Hematopoietic multipotent progenitor cell treated with erythropoietin and hydrocortisone succinate and interleukin-3 and kit ligand, for 8 days (in vitro differentiated cells): ENCODE measurements around the gene MAPK8IP1.

Experiments
- DNase-seq: peaks from one replicate; pipeline ENCODE4 v3.0.0-alpha.2; 2015

The MAPK8IP1 gene

GRCh38 chr11:45927684-45928413, 42.4 kb downstream of the MAPK8IP1 start:
- no peak for DNase-seq

DNA sequence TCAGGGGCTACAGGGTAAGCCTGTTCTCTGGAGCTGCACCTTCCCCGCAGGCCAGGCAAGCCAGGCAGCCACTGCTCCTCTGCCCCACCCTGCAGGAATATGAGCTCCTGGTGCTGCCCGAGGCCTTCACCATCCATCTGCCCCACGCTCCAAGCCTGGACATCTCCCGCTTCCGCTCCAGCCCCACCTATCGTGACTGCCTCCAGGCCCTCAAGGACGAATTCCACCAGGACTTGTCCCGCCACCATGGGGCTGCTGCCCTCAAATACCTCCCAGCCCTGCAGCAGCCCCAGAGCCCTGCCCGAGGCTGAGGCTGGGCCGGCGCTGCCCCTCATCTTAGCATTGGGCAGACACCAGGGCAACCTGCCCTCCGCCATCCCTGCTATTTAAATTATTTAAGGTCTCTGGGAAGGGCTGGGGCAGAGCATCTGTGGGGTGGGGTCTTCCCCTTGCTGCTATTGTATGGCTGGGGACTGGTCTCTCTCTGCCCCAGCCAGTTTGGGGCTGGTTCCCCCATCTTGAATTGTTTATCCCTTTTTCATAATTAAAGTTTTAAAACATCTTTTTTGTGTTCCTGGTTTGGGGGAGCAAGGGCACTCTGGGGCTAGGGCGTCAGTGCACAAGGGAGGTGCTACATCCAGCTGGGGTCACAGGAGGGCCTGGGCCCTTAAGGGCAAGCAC, 43.2 kb downstream of the MAPK8IP1 start:
- no peak for DNase-seq

DNA sequence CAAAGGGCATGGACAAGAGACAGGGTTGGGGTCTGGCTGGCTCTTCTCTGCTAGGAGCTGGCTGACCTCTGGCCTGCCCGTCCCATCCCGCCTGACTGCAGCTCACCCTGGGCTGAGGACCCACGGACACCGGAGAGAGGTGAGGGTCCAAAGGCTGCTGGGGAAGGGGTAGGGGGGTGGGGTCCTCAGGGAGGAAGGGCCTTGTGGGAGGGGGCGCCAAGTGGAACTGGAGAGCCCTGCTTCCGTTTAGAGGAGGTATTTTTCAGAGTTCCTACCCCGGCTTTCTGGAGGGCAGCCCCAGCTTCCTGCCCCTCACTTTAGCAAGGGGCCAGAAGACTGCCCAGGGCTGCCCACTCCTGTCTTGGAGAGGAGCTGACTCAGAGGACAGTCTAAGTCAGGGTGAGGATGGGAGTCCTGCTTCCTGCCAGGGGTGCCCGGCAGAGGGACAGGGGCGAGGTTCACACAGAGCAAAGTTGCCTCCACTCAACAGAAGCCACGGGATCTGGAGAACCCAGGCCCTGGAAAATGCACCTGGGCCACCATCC, 44.1 kb downstream of the MAPK8IP1 start:
- no peak for DNase-seq

- DNase-seq: peak; percentile 37
Measured at GRCh38 chr11:45930031-45930794, 44.8 kb downstream of the MAPK8IP1 start.

DNA sequence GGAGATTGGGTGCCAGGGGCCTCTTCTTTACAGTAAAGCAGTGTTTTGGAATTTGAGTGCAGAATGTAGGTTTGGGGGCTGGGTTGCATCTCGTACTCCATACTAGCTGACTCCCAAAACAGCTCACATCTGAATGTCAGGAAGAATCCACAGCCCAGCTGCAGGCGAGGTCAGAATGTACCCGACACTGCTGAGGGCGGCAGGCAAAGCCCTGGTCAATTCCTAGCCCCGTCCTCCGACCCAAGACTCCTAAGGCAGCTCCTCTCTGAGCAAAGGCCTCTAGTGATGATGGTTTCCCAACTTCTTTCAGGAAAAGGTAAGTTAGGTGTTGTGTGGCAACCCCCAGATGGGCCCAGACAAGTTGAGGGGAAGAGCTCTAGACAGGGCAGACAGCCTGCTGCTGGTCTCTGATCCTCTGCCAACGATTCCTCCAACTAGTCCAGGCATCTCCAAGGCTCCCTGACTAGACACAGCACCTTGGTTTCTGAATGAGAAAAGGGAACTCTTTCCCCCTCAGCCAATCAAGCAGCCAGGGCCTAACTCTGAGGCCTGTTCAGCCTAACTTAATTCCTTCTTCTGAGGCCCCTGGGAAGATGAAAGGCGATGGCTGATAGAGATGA, 45.6 kb downstream of the MAPK8IP1 start:
- no peak for DNase-seq

GRCh38 chr11:45931739-45932138, 46.3 kb downstream of the MAPK8IP1 start:
- DNase-seq: no peak

DNA sequence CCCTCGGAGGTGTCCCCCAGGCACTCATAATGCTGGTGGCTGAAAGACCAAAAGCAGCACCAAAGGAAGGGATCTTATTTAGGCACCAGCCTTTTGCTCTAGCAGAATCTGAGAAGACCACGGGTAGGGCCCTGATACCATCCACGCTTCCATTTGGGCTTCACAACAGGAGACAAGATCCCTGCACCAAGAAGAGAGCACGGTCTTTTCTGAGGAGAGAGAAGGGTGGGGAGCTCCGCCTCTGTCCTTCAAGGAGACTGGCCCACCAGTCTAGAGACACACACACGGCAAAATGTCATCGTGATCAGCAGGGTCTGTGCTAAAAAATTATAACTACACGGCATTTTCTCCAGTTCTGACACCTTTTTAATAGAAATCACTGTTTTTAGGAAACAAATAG, 46.8 kb downstream of the MAPK8IP1 start:
- DNase-seq: no peak

GRCh38 chr11:45933131-45933831, 47.8 kb downstream of the MAPK8IP1 start:
- no peak for DNase-seq

DNA sequence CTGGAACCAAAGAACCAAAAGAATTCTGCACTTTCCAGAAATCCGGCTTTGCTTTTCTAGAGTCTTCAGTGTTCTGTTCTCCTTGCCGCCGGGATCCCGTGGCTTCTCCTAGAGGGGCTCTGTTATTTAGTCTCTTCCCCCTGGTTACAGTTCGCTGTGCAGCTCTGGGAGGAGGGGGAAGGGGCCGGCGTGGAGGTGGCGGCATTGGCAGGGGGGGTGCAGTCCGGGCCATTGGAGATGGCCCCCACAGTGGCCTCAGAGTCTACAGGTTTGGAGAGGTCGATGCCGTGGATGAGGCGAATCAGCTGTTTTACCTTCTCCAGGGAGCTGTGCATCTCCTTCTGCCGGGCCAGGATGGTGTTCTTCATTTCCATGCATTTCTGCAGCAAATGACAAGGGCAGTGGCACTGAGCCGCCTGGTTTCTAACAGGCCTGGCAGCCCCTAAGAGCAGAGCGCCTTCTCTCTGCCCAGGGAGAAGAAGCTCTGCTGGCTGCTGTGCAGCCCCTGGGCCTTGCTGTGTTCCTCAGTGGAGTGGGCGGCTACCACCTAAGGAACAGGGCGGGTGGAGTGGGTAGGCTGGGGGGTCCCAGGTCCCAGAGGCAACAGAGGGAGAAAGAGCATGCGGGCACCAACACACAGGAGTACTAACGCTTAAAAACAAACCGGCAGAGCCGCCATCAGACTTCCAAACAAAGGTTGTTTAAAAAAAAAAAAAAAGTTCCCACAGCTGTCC, 48.6 kb downstream of the MAPK8IP1 start:
- DNase-seq: no peak

DNA sequence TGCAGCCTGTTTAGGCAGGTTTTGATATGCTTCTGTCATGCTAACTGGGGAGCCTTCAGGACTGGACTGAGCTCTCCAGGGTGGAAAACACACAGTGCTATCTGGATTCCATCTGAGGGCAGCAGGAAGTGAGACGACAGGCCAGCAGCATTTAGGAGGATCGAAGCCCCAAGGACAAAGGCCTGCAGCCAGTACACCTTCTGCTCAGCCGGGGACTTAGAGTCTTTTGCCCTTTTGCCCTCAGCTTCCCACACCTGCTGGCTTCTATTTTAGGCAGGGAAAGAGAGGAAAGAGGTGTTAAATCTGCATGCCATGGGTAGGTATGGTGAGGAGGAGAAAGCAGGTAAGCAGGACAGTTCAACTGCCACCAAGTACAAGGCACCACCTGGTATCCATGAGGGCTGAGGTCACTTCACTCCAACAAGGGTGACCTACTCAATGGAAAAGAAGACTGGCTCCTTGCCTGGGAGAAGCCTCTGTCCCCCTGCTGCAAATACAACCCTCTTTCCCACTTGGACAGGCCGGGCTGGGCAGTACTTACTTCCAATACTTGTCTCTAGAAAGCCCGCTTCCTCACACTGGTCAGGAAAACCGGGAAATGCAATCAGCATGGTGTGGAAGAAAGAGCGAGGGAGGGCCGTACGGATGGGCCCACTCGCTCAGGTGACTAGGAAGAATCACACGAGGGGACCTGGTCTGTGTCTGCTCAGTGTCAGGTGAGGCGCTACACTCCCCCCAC, 49.3 kb downstream of the MAPK8IP1 start:
- DNase-seq: no peak

DNA sequence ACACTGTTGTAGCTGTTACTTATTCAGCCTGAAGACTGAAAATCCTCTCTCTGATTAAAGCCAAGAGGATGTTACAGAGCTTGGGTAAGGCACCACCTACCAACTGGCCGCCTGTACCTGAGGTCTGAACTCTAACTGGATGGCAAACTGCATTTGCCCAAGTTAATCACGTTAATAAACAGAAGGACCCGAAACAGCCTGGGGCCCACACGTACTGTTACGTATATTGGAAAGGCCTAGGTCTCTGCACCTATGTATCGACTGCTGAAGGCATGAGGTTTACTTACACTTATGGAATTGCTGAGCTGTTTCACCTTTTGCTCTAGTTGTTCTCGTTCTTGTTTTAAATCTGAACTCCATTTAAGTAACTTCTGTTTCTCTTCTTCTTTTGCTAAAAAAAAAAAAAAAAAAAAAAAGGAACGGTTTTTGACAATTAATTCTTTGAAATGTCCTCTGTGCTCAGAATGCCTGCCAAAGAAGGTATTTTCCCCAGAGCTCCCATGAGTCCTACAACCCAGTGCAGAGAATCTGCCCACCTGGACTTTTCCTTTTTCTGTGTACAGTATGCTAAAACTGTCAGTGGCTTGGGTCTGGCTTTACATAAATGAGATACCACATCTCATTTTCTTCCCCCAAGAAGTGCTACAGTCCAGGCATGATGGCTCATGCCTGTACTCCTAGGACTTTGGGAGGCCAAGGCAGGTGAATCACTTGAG, 50.1 kb downstream of the MAPK8IP1 start:
- DNase-seq: no peak

- no peak for DNase-seq
Measured at GRCh38 chr11:45936511-45937054, 51.1 kb downstream of the MAPK8IP1 start.

DNA sequence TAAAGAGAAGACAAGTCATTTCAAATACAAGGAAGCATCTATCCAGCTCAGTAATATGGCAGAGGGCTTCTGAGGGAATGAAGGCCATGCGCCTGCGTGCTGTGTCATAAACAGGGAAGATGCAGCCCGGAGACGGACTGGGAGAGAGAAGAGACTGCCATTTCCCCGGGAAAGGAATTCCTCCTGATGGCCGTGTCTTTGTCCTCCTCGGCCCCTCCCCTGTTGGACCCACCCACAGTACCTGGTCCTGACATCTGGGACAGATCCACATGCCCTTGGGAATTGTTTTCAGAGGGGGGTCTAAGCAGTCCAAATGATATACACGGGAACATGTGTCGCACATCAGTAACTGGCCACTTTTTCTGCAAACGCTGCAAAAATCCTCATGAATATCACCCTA, 52.5 kb downstream of the MAPK8IP1 start:
- DNase-seq: no peak

DNA sequence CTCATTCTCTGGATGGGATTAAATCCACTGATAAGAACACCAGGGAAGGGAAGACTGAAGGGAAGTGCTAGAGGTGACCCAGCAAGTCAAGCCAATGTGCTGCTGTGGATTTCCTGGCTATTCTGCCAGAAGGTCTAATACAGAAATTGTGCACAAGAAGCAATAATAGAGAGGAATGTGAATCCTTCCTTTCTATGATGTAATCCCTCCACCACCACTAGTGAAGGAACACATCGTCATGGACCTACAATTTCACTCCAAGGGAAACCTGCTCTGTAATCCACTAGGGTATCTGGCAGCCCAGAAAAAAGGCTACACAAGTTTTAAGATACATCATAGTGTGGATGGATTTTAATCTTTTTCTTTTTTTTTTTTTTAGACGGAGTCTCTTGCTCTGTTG, 54.4 kb downstream of the MAPK8IP1 start:
- no peak for DNase-seq

DNA sequence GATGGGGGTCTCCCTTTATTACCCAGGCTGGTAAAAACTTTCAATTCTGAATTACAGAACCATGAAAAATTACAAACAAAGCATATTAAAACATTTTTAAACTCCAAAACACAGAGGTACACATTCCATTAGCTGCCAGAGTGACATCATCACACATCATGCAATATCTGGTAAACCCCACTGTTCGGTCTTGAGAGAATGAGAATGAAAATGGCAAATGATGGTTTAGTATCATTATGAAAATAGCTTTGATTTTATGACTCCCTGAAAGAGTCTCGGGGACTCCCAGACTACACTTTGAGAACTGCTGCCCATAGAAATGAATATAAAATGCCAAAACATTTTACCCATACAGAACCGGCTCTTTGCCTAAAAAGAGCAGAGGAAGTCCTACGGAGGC, 55.8 kb downstream of the MAPK8IP1 start:
- DNase-seq: no peak

DNA sequence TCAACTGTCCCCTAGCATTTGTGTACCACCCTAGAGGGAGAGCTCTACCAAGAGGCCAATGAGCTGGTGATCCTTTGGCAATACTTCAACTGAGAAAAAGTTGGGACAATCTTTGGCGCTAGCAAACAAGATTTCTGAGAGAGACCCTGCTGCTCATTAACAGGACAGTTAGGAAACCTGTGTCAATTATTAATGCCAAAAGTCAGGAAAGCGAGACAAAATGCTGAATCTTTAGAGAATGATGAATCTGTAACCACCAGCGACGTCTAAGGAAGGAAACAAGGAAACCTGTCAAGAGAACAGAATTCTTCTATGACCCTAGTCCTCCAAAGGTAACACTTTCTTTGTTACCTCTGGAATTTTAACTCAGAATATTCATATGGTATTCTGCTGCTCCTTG, 56.9 kb downstream of the MAPK8IP1 start:
- no peak for DNase-seq

DNA sequence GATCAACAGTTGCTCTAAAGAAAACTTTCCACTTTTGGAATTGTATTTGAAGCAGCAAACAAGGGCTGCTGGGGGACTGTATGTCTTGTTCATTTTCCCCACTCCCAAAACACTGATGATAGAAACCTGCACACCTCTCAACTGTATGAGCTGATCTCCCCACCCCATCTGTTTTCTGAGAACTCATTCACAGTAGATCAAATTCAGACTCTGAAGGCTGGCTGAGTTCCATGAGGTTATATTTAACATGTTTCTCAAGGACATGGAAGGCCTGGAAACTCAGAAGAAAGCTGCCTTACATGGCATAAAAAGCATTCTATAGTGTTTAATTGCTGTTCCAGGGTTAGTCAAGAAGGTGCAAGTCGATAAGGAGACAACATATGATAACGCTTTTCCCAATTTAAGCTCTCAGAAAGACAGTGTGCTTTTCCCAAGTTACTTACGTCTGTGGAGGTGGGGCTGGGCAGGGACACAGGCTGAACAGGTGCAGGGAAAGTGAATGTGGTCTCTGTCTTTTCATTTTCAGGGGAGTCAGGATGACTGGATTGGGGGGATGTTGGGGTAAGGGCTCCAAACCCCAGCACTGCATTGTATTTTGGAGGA, 60.0 kb downstream of the MAPK8IP1 start:
- no peak for DNase-seq

DNA sequence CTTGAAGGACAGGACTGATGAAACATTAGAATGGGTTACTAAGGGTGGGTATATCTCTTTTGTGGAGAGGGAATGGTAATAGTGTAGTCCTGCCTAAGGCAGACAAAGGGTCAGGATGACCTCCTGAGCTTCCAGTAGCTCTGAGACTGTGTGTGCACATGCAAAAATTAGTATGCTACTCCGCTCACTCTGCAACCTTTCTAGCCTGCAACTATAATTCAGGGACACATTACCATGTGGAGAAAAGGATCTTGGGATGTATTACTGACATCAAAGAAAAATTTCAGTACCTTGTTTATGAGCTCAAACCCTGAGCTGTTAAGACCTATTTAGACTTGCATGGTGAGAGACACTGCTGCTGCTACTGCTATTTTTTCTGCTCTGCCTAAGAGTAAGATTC, 62.4 kb downstream of the MAPK8IP1 start:
- DNase-seq: no peak

GRCh38 chr11:45948356-45948755, 62.9 kb downstream of the MAPK8IP1 start:
- no peak for DNase-seq

DNA sequence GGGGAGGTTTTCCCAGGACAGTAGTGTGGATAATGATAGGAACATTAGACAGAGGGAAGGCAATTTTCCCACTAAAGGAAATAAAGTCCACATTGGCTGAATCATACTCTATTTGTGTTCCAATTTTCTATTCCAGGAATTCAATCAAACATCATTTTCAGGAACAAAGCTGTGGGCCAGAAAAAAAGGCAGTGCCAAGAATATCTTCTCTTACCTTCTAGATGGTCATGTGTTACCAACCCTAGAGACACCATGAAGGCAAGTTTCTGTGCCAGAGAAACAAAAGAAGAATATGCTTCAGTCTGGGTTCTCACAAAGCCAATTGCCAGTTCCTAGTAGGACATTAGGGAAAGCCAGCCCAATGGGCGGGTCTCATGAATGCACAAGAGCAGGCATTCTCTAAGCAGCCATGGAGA, 64.5 kb downstream of the MAPK8IP1 start:
- DNase-seq: no peak
